Lung (tissue), 12 donors: Measurements from ENCODE around the gene ANTXR1. TPM values are rescaled to one million over a fixed set of nuclear protein-coding genes. Genes with fewer than 3 reads are reported as not detected.
A peak's percentile ranks its signal among the peaks of the same experiment; 100 is the strongest.
"Not testable (repeated sequence)": the region's sequence is repeated elsewhere in the genome, so short reads cannot be mapped to it uniquely, and the experiment has no call there.

Experiments
- ATAC-seq: fragments of 200-7000 bp; cut with Tn5 transposase; one replicate; pipeline ENCODE4 v1.9.1; 2020; ENCODE audit warnings: moderate number of reproducible peaks; ENCODE audit not compliant: insufficient read depth, low FRiP score
- DNase-seq, 3 donors: peaks; one replicate each; pipeline ENCODE4 v3.0.0-alpha.2; 2013 to 2017
- H3K27ac ChIP-seq, 2 donors: one replicate each; pipeline ENCODE4 v1.5.1; 2013; ENCODE audit warnings: mild to moderate bottlenecking in 2 of 2, moderate library complexity in 2 of 2, control low read depth in 1 of 2, inconsistent platforms in 1 of 2, low read depth in 1 of 2, low read length in 1 of 2
- H3K27me3 ChIP-seq, 3 donors: one replicate each; pipeline ENCODE4 v1.5.1; 2013; ENCODE audit warnings: low read length in 2 of 3; ENCODE audit not compliant: control insufficient read depth in 3 of 3, insufficient read depth in 3 of 3
- H3K36me3 ChIP-seq, 4 donors: one replicate each; pipeline ENCODE4 v1.5.1; 2013; ENCODE audit warnings: low read length in 4 of 4, mild to moderate bottlenecking in 1 of 4, moderate library complexity in 1 of 4; ENCODE audit not compliant: control insufficient read depth in 4 of 4, insufficient read depth in 4 of 4
- H3K4me1 ChIP-seq, 5 donors: one replicate each; pipeline ENCODE4 v1.5.1; 2013; ENCODE audit warnings: low read length in 5 of 5, mild to moderate bottlenecking in 2 of 5, moderate library complexity in 1 of 5; ENCODE audit not compliant: control insufficient read depth in 5 of 5, insufficient read depth in 5 of 5
- H3K4me3 ChIP-seq: one replicate; pipeline ENCODE4 v1.5.1; 2013; ENCODE audit warnings: mild to moderate bottlenecking, control low read depth, moderate library complexity
- H3K9ac ChIP-seq, 2 donors: one replicate each; pipeline ENCODE4 v1.5.1; 2013; ENCODE audit warnings: low read length in 2 of 2, control low read depth in 1 of 2; ENCODE audit not compliant: insufficient read depth in 1 of 2
- H3K9me3 ChIP-seq, 4 donors: one replicate each; pipeline ENCODE4 v1.5.1; 2013; ENCODE audit warnings: low read length in 3 of 4, mild to moderate bottlenecking in 1 of 4, moderate library complexity in 1 of 4; ENCODE audit not compliant: control insufficient read depth in 4 of 4, insufficient read depth in 3 of 4
- CTCF ChIP-seq: IDR thresholded peaks from 2 replicates; pipeline ENCODE4 v1.5.1; 2012; ENCODE audit warnings: mild to moderate bottlenecking; ENCODE audit errors: control extremely low read depth, extremely low read depth
- WGBS, 2 donors: extraction: QIAGEN DNeasy Blood & Tissue Kit; methylation state at CpG; one replicate each; pipeline ENCODE4 v1.1.7; 2013; 5-methylcytosine and 5-hydroxymethylcytosine counted together
- polyA plus RNA-seq, 2 donors: library from polyadenylated mRNA; stranded (reverse); fragments of 200-250 nt; gene quantifications; one replicate each; pipeline ENCODE4 v1.2.1, GENCODE V29; 2013
- total RNA-seq, 2 donors: library from RNA; depleted of rRNA in 1 of 2; stranded (reverse); fragments of >200 nt in 1 of 2; gene quantifications; one replicate each; pipeline ENCODE4 v1.2.1, GENCODE V29; 2014 to 2021
- donor health status: control.
- donor health status: control.
- donor health status: Bipolar disorder and iron deficiency.
- donor health status: healthy.
- donor health status: DM: yes; HTN: yes; CAD: no.

The ANTXR1 gene
- total and polyA plus RNA-seq, 4 donors, result 13.4 to 81.0 (median 34.8) TPM

- Histone ChIP-seq H3K4me3 (no peak overlapping the region), H3K9ac (no peak overlapping the region), H3K27ac (no peak overlapping the region), H3K36me3 (peaks cover 0 to 11% (median 1%) of the 10 kb centered on the region in 4 donors), H3K9me3 (no peaks in the 10 kb centered on the region), H3K4me1 (peaks cover 0 to under 1% (median 0%) of the 10 kb centered on the region in 5 donors), H3K27me3 (no peaks in the 10 kb centered on the region)
- 84 to 86% methylated on average over 6 of the region's 6 CpGs for WGBS, 2 donors
- ATAC-seq (no peak), DNase-seq (no peak)
- TF ChIP-seq CTCF, result no peak
Observed at GRCh38 chr2:69231612-69232277, 218.8 kb downstream of the ANTXR1 start.

GRCh38 chr2:69235835-69236234 is 222.9 kb downstream of the ANTXR1 start:
- not testable (repeated sequence) for H3K9ac ChIP-seq, ATAC-seq, DNase-seq, H3K27me3 ChIP-seq, H3K36me3 ChIP-seq, H3K27ac ChIP-seq, H3K9me3 ChIP-seq, H3K4me3 ChIP-seq
- WGBS, 2 donors, result 94% methylated on average over 4 of the region's 4 CpGs
- H3K4me1 ChIP-seq, result peaks cover 0 to 11% (median 5%) of the 10 kb centered on the region in 5 donors

DNA sequence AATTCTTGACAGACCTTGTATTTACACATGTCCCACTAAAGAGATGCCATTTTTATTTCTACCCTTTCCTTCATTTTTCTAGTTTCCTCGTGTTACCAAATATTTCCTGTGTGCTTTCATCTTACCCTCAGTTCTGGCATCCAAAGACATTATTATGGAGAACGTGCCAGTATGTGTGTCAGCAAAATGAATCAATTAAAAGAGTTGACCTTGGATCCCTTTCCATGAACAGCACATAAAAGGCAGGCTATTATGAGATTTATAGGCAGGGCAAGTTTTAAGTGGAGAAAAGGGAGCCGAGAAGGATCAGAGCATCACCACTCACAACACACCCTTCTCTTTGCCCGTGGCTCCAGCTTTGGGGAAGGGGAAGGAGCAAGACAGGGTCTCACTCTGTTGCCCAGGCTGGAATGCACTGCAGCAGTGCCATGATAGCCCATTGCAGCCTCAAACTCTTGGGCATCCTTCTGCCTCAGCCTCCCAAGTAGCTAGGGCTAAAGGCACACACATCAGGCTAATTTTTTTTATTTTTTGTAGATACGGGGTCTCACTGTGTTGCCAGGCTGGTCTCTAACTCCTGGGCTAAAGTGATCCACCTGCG is 224.2 kb downstream of the ANTXR1 start:
- H3K27ac ChIP-seq, result no peak overlapping the region
- WGBS, 2 donors, result 69 to 80% methylated on average over 6 of the region's 6 CpGs
- H3K4me3 ChIP-seq, result no peak overlapping the region
- H3K36me3 ChIP-seq, result peaks cover 0 to 9% (median 3%) of the 10 kb centered on the region in 4 donors
- no peaks in the 10 kb centered on the region for H3K9me3 ChIP-seq
- no peak for TF ChIP-seq CTCF
- H3K9ac ChIP-seq, result no peak overlapping the region
- DNase-seq (peak in 2 of 3 donors; percentile 45 to 54), ATAC-seq (no peak)
- no peaks in the 10 kb centered on the region for H3K27me3 ChIP-seq
- H3K4me1 ChIP-seq, result peaks cover 0 to 20% (median 5%) of the 10 kb centered on the region in 5 donors

DNA sequence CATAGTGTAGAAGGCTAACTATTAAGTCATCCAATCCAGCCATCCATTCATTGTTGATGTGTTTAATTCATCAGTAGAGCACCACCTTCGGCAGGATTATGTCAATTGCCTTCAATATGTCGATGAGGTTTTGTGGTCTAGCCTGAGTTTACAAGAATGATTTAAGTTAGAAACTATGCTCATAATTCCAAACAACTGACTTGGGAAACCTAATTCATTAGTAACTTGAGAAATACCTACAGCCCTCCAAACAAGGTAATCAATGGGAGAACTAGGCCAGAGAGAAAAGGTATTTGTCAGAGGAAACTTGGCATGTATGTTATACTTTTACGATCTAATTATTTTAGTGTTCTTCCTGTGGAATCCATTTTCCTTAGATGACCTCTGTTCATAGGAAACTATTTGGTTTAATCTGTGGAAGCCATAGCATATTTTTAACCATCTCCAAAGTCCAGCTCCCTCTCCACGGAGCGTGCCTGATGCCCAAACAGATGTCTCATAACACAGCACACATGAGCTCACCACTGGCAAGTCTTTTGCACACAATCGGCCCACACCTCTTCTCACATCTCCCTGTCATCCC is 225.6 kb downstream of the ANTXR1 start:
- H3K4me1 ChIP-seq, result peaks cover 0 to 29% (median 5%) of the 10 kb centered on the region in 5 donors

More for the DNA sequence above, 225.6 kb downstream of the ANTXR1 start:
- Histone ChIP-seq H3K9ac (no peak overlapping the region), H3K36me3 (peaks cover 0 to 13% (median 3%) of the 10 kb centered on the region in 4 donors), H3K27ac (no peak overlapping the region), H3K9me3 (no peaks in the 10 kb centered on the region), H3K4me3 (no peak overlapping the region), H3K27me3 (no peaks in the 10 kb centered on the region)
- DNase-seq (peak; percentile 54 to 76 (median 74)), ATAC-seq (no peak)
- WGBS, 2 donors, result 82 to 83% methylated on average over 6 of the region's 6 CpGs
- no peak for TF ChIP-seq CTCF
